Neural crest cell (in vitro differentiated cells): ENCODE measurements around the gene TEAD3. TPM values are rescaled to one million over a fixed set of nuclear protein-coding genes. Genes with fewer than 3 reads are reported as not detected.
"Not testable (repeated sequence)": the region's sequence is repeated elsewhere in the genome, so short reads cannot be mapped to it uniquely, and the experiment has no call there.

Experiments used
- DNase-seq: peaks from one replicate; pipeline ENCODE4 v3.0.0; 2021; ENCODE audit warnings: low read depth, mixed read lengths, low spot score
- H3K27ac Mint-ChIP-seq: one replicate; pipeline ENCODE4 v1.8.0; 2021; ENCODE audit warnings: mild to moderate bottlenecking, mixed read lengths; ENCODE audit not compliant: unreplicated experiment
- H3K27me3 Mint-ChIP-seq: 2 replicates; pipeline ENCODE4 v1.8.0; 2021; ENCODE audit warnings: low read depth, mild to moderate bottlenecking, mixed read lengths
- H3K36me3 Mint-ChIP-seq: 2 replicates; pipeline ENCODE4 v1.8.0; 2021; ENCODE audit warnings: low read depth, mild to moderate bottlenecking, mixed read lengths
- H3K4me1 Mint-ChIP-seq: 2 replicates; pipeline ENCODE4 v1.8.0; 2021; ENCODE audit warnings: mixed read lengths
- H3K4me3 Mint-ChIP-seq: one replicate; pipeline ENCODE4 v1.8.0; 2021; ENCODE audit warnings: mild to moderate bottlenecking, mixed read lengths
- H3K9me3 Mint-ChIP-seq: 2 replicates; pipeline ENCODE4 v1.8.0; 2021; ENCODE audit warnings: mixed read lengths
- CTCF ChIP-seq: fragments of 200-600 bp; sonication (generic); conservative IDR thresholded peaks from 2 replicates; pipeline ENCODE4 v1.5.0; 2021; ENCODE audit warnings: antibody characterized with exemption, mild to moderate bottlenecking
- long read RNA-seq: library from polyadenylated mRNA; unstranded; transcript quantifications from one replicate; pipeline ENCODE4 v2.0.0, GENCODE V29; 2020
- total RNA-seq: library from RNA; stranded (reverse); gene quantifications from 2 replicates; pipeline ENCODE4 v1.2.1, GENCODE V29; 2021

Gene TEAD3
- 18.0 and 19.2 TPM in 2 replicates for total RNA-seq
- long read RNA-seq, partial matches to known transcripts: 0 of 1 reads
- long read RNA-seq, other reads (novel, unspliced or antisense): 1 of 1 reads

- H3K36me3 Mint-ChIP-seq: no peaks in the 10 kb centered on the region
- H3K4me3 Mint-ChIP-seq: peak within 1 kb of the TSS; percentile 95
- TF ChIP-seq CTCF: no peak
- H3K27me3 Mint-ChIP-seq: peaks cover 5% of the 10 kb centered on the region
- H3K9me3 Mint-ChIP-seq: no peaks in the 10 kb centered on the region
- peaks cover 53% of the 10 kb centered on the region for H3K4me1 Mint-ChIP-seq
- peak; percentile 69 for DNase-seq
- peak within 1 kb of the TSS; percentile 52 for H3K27ac Mint-ChIP-seq
These were observed at the start of gene TEAD3 for GRCh38 chr6:35496841-35497570. Gene TEAD3, minus strand, starts transcription at chr6:35497079.

GRCh38 chr6:35544769-35545361, 48.0 kb upstream of the TEAD3 start:
- H3K27me3 Mint-ChIP-seq: no peaks in the 10 kb centered on the region
- DNase-seq: no peak
- no peak overlapping the region for H3K27ac Mint-ChIP-seq
- H3K4me1 Mint-ChIP-seq: no peaks in the 10 kb centered on the region
- no peak for TF ChIP-seq CTCF
- no peak overlapping the region for H3K4me3 Mint-ChIP-seq
- H3K9me3 Mint-ChIP-seq: no peaks in the 10 kb centered on the region
- no peaks in the 10 kb centered on the region for H3K36me3 Mint-ChIP-seq

- no peak for DNase-seq
- TF ChIP-seq CTCF: no peak
- no peaks in the 10 kb centered on the region for H3K9me3 Mint-ChIP-seq
- no peaks in the 10 kb centered on the region for H3K27me3 Mint-ChIP-seq
- no peaks in the 10 kb centered on the region for H3K36me3 Mint-ChIP-seq
- H3K4me1 Mint-ChIP-seq: no peaks in the 10 kb centered on the region
- no peak overlapping the region for H3K4me3 Mint-ChIP-seq
- H3K27ac Mint-ChIP-seq: peak overlapping the region; percentile 54
These were observed 46.7 kb upstream of the TEAD3 start for GRCh38 chr6:35543459-35544193.

- Mint-ChIP-seq H3K9me3 (no peaks in the 10 kb centered on the region), H3K36me3 (no peaks in the 10 kb centered on the region), H3K4me1 (no peaks in the 10 kb centered on the region), H3K27me3 (no peaks in the 10 kb centered on the region), H3K4me3 (no peak overlapping the region), H3K27ac (no peak overlapping the region)
- TF ChIP-seq CTCF: no peak
- no peak for DNase-seq
These were observed 45.0 kb upstream of the TEAD3 start for GRCh38 chr6:35541836-35542235.

GRCh38 chr6:35539223-35539622, 42.3 kb upstream of the TEAD3 start:
- DNase-seq: no peak
- no peak for TF ChIP-seq CTCF
- Mint-ChIP-seq H3K9me3 (no peaks in the 10 kb centered on the region), H3K27ac (no peak overlapping the region), H3K4me1 (peaks cover 12% of the 10 kb centered on the region), H3K4me3 (no peak overlapping the region), H3K36me3 (no peaks in the 10 kb centered on the region), H3K27me3 (no peaks in the 10 kb centered on the region)

GRCh38 chr6:35535847-35536246, 39.0 kb upstream of the TEAD3 start:
- not testable (repeated sequence) for H3K27ac Mint-ChIP-seq, H3K36me3 Mint-ChIP-seq, H3K4me3 Mint-ChIP-seq, H3K27me3 Mint-ChIP-seq, H3K9me3 Mint-ChIP-seq, DNase-seq
- peaks cover 16% of the 10 kb centered on the region for H3K4me1 Mint-ChIP-seq
